ENCODE data around the gene CNKSR3. TPM values are rescaled to one million over a fixed set of nuclear protein-coding genes. Genes with fewer than 3 reads are reported as not detected.

CNKSR3 gene
- total RNA-seq, 1 donor from 2014 or later, result 9.5 TPM

DNA sequence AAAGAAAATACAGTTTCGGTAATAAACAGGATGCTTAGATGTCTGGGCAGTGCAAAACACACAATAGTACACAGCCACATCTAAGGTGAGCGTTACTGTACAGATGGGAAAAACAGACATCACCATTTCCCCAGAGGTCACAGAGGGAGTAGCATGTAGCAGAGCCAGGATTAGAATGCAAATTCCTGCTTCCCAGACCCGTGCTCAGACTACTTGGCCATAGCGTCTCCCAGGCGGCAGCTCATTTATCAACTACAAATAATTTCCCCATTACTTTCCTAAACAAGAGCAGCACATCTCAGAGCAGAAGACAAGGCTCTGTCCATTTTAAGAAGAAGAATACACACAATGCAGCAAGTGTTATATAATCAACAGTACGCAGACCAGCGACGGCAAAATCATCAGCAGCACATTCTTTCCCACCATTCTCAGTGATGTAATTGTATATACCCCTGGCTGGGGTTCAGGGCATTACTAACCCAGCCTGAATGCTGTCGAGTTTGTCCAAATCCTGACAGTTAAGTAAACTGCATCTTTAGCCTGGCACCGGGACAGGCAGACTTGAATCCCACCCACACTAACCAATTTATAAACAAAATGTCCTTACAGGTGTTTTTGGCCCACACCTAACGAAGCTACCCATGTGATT lies 61.9 kb downstream of the CNKSR3 start:
- TF ChIP-seq, protein P1, sequence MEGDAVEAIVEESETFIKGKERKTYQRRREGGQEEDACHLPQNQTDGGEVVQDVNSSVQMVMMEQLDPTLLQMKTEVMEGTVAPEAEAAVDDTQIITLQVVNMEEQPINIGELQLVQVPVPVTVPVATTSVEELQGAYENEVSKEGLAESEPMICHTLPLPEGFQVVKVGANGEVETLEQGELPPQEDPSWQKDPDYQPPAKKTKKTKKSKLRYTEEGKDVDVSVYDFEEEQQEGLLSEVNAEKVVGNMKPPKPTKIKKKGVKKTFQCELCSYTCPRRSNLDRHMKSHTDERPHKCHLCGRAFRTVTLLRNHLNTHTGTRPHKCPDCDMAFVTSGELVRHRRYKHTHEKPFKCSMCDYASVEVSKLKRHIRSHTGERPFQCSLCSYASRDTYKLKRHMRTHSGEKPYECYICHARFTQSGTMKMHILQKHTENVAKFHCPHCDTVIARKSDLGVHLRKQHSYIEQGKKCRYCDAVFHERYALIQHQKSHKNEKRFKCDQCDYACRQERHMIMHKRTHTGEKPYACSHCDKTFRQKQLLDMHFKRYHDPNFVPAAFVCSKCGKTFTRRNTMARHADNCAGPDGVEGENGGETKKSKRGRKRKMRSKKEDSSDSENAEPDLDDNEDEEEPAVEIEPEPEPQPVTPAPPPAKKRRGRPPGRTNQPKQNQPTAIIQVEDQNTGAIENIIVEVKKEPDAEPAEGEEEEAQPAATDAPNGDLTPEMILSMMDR (IDR thresholded peaks at IDR 0.05), result peak; percentile 22
- intact Hi-C loops (cut with DNase I), result no loop called here
- Histone ChIP-seq H3K4me1 (peaks cover 13% of the 10 kb centered on the region), H3K4me3 (no peak overlapping the region), H3K36me3 (no peaks in the 10 kb centered on the region), H3K27ac (no peak overlapping the region), H3K9me3 (no peaks in the 10 kb centered on the region), H3K27me3 (ENCODE audit: low read depth) (no peaks in the 10 kb centered on the region)
- DNase-seq (no peak), ATAC-seq (peak; percentile 57 to 61)

DNA sequence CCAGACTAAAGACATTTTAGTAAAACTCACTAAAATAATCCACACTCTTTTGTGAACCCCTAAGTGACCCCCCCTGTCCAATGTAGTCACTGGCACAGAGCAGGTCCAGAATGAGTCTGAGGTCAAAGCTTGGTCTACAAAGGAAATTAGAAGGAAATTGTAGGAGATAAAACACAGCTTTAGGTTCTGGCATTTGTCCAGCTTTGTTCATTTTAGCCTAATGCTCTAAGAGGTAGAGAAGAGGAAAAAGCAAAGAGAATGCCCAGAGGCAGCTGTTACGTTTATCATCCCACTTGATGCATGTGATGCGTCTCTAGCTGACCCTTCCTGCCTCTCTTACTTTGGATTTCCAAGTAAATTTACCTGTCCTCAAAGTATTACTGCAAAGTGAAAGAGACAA lies 62.5 kb downstream of the CNKSR3 start:
- Histone ChIP-seq H3K27me3 (ENCODE audit: low read depth) (no peaks in the 10 kb centered on the region), H3K36me3 (no peaks in the 10 kb centered on the region), H3K4me1 (peaks cover 13% of the 10 kb centered on the region), H3K27ac (no peak overlapping the region), H3K4me3 (no peak overlapping the region), H3K9me3 (no peaks in the 10 kb centered on the region)
- TF ChIP-seq, protein P1 (IDR thresholded peaks at IDR 0.05), result no peak
- ATAC-seq (peak in 1 of 2 donors; percentile 28), DNase-seq (no peak)
- intact Hi-C loops (cut with DNase I), result no loop called here

DNA sequence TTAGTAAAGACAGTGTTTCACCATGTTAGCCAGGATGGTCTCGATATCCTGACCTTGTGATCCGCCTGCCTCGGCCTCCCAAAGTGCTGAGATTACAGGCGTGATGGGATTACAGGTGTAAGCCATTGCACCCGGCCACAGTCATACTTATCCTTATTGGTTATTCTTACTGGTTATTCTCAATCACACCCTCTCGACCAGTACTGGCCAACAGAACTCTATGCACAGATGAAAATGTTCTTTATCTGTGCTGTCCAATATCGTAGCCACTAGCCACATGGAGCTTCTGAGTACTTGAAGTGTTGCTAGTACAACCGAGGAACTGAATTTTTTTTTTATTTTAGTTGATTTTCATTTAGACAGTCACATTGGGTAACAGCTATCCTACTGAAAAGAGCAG lies 63.5 kb downstream of the CNKSR3 start:
- H3K27me3 ChIP-seq (ENCODE audit: low read depth), result no peaks in the 10 kb centered on the region
- H3K36me3 ChIP-seq, result peaks cover under 1% of the 10 kb centered on the region
- intact Hi-C loops (cut with DNase I), result no loop called here
- H3K4me3 ChIP-seq, result no peak overlapping the region
- no peaks in the 10 kb centered on the region for H3K9me3 ChIP-seq
- TF ChIP-seq, protein P1 (IDR thresholded peaks at IDR 0.05), result no peak
- H3K4me1 ChIP-seq, result peaks cover 13% of the 10 kb centered on the region
- DNase-seq (no peak), ATAC-seq (no peak)
- no peak overlapping the region for H3K27ac ChIP-seq

DNA sequence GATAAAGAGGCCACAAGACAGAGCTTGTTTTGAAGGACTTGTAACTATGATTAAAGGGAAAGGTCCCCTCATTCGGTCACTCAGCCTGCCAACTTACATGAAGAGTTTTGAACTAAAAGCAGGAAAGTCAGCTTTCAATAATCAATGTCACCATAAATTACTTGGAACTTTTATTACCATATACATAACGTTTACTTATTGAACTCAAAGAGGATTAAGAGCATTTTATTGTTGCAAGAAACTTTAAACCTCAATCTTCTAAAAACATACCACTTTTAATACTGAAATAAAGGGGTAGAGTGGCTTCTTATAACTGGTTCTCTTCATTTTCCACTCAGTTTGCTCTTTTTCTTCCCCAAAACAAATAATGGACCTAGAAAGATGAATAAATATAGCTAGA lies 65.1 kb downstream of the CNKSR3 start:
- Histone ChIP-seq H3K4me3 (no peak overlapping the region), H3K36me3 (peaks cover 4% of the 10 kb centered on the region), H3K27ac (no peak overlapping the region), H3K9me3 (no peaks in the 10 kb centered on the region), H3K4me1 (peaks cover 13% of the 10 kb centered on the region), H3K27me3 (ENCODE audit: low read depth) (no peaks in the 10 kb centered on the region)
- DNase-seq, result no peak
- TF ChIP-seq, protein P1 (IDR thresholded peaks at IDR 0.05), result no peak
- intact Hi-C loops (cut with DNase I), result no loop called here
- ATAC-seq, result no peak

DNA sequence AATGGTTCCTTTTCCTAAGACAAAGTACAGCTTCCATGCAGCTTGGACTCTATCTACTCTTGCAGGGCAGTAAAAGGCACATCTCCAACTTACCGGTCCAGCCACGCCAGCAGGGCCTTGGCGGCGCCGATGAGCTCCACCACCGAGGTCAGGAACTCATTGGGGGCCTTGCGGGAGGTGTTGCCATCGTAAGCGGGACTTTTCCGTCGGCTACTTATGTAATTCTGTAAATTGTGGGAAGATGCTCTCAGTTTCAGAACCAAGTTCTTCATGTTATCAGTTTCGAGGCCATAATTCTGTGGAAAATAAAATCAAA lies 68.5 kb downstream of the CNKSR3 start:
- TF ChIP-seq, protein P1 (IDR thresholded peaks at IDR 0.05), result no peak
- H3K27ac ChIP-seq, result no peak overlapping the region
- no peaks in the 10 kb centered on the region for H3K4me1 ChIP-seq

More for the DNA sequence above, 68.5 kb downstream of the CNKSR3 start:
- intact Hi-C loops (cut with DNase I), result no loop called here
- no peaks in the 10 kb centered on the region for H3K9me3 ChIP-seq
- ATAC-seq, result no peak
- DNase-seq, result no peak
- peaks cover 4% of the 10 kb centered on the region for H3K36me3 ChIP-seq
- H3K4me3 ChIP-seq, result no peak overlapping the region
- H3K27me3 ChIP-seq (ENCODE audit: low read depth), result no peaks in the 10 kb centered on the region

All from lower lobe of right lung (tissue), 2 donors.